ENCODE results near the gene KCTD3. TPM values are rescaled to one million over a fixed set of nuclear protein-coding genes. Genes with fewer than 3 reads are reported as not detected.

The KCTD3 gene
- total RNA-seq, 1 donor from 2014 or later = 46.3 TPM

DNA sequence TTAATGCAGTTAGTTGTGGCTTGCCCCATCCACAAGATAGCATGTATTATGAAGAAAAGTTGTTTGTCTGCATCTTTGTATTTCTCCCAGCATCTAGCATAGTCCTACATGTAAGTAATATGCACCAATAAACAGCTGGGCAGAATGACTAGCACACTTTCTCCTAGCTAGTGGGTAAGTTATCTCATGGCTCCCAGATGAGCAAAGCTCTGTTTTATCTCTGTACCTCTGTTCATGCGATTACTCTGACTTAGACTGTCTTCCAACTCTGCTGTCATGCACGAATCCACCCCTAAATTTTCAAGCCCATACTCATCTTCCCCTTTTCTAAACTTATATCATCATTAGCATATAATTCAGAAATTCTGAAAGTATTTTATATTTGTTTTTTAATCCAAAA lies 37.5 kb upstream of the KCTD3 start:
- TF ChIP-seq, protein P1, sequence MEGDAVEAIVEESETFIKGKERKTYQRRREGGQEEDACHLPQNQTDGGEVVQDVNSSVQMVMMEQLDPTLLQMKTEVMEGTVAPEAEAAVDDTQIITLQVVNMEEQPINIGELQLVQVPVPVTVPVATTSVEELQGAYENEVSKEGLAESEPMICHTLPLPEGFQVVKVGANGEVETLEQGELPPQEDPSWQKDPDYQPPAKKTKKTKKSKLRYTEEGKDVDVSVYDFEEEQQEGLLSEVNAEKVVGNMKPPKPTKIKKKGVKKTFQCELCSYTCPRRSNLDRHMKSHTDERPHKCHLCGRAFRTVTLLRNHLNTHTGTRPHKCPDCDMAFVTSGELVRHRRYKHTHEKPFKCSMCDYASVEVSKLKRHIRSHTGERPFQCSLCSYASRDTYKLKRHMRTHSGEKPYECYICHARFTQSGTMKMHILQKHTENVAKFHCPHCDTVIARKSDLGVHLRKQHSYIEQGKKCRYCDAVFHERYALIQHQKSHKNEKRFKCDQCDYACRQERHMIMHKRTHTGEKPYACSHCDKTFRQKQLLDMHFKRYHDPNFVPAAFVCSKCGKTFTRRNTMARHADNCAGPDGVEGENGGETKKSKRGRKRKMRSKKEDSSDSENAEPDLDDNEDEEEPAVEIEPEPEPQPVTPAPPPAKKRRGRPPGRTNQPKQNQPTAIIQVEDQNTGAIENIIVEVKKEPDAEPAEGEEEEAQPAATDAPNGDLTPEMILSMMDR (IDR thresholded peaks at IDR 0.05; ENCODE audit: partially characterized antibody, unreplicated experiment) = no peak
- DNase-seq = no peak
- H3K9me3 Mint-ChIP-seq (ENCODE audit: unreplicated experiment) = no peaks in the 10 kb centered on the region

DNA sequence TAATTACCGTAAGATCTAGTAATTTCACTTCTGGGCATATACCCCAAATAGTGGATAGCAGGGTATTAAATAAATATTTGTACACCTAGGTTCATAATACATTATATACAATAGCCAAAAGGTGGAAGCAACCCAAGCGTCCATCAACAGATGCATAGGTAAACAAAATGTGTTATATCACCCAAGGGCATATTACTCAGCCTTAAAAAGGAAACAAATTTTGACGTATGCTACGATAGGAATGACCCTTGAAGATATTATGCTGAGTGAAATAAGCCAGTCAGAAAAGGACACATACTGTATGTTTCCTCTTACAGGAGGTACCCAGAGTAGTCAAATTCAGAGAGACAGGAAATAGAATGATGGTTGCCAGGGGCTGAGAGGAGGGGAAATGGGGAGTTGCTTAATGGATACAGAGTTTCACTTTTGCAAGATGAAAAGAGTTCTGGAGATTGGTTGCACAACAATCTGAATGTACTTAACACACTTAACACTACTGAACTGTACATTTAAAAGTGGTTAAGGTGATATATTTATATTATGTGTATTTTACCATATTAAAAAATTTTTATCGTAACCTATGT lies 36.6 kb upstream of the KCTD3 start:
- Mint-ChIP-seq H3K4me3 (ENCODE audit: unreplicated experiment) (no peak overlapping the region), H3K27ac (ENCODE audit: unreplicated experiment) (no peak overlapping the region), H3K9me3 (ENCODE audit: unreplicated experiment) (peaks cover 2% of the 10 kb centered on the region), H3K36me3 (ENCODE audit: unreplicated experiment) (no peaks in the 10 kb centered on the region), H3K27me3 (ENCODE audit: unreplicated experiment) (no peaks in the 10 kb centered on the region), H3K4me1 (ENCODE audit: low read depth, unreplicated experiment) (no peaks in the 10 kb centered on the region)
- TF ChIP-seq, protein P1 (IDR thresholded peaks at IDR 0.05; ENCODE audit: partially characterized antibody, unreplicated experiment) = no peak
- no peak for DNase-seq

More for the DNA sequence above, 37.5 kb upstream of the KCTD3 start:
- no peaks in the 10 kb centered on the region for H3K4me1 Mint-ChIP-seq (ENCODE audit: low read depth, unreplicated experiment)
- H3K27me3 Mint-ChIP-seq (ENCODE audit: unreplicated experiment) = no peaks in the 10 kb centered on the region
- no peak overlapping the region for H3K27ac Mint-ChIP-seq (ENCODE audit: unreplicated experiment)
- no peak overlapping the region for H3K4me3 Mint-ChIP-seq (ENCODE audit: unreplicated experiment)
- no peaks in the 10 kb centered on the region for H3K36me3 Mint-ChIP-seq (ENCODE audit: unreplicated experiment)

DNA sequence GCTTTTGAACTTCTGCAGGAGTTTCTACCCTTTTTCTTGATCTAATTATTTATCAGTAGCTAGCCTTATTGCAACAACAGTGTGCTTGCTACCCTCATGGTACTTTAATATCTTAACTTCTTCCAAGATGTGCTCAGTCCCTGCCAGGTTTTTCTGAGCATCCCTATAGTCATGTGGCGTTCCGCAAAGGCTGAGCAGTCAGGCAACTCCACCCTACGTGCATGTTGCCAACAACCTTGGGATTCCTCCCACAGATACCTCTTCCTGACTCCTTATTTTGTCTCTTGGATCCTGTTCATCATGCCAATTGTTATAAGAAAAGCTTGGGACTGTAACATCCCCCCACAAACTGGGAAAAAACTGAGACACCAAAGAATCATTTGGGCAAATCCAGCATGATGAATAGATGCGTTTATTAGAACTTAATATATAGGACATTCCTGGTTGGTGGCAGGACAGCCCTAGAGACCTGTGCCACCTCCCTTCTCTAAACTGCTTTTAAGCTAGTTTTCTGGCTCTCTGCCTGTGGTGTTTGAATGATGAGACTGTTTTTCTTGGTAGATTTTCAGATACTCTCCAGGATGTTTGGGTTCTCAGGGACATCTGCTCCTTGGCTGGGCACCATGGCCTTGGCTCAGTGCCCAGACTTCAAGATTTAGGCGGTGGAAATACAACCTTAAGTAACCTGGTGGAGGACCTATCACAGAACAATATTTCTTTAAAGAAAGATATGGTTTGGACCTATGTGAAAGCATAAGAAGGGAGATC lies 27.1 kb upstream of the KCTD3 start:
- no peak for DNase-seq
- Mint-ChIP-seq H3K9me3 (ENCODE audit: unreplicated experiment) (peaks cover 2% of the 10 kb centered on the region), H3K4me1 (ENCODE audit: low read depth, unreplicated experiment) (no peaks in the 10 kb centered on the region), H3K27ac (ENCODE audit: unreplicated experiment) (no peak overlapping the region), H3K4me3 (ENCODE audit: unreplicated experiment) (no peak overlapping the region), H3K27me3 (ENCODE audit: unreplicated experiment) (no peaks in the 10 kb centered on the region), H3K36me3 (ENCODE audit: unreplicated experiment) (no peaks in the 10 kb centered on the region)
- TF ChIP-seq, protein P1 (IDR thresholded peaks at IDR 0.05; ENCODE audit: partially characterized antibody, unreplicated experiment) = no peak

DNA sequence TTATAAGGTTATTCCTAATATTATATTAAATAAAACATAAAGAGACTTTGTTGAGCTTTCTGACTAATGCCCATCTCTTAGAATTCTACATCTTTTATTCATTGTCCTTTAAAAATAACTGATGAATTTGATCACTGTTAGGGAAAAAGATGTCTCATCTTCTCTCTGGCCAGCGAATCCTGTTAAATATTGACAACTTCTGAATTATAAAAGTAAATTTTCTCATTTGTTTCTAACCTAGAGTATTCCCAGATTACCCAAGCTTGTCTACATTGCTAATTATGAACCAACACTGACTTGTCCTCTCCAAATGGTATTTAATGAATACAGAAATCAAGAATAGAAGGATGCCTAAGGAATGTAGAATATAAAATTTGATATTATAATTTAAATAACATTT lies 24.8 kb upstream of the KCTD3 start:
- Mint-ChIP-seq H3K36me3 (ENCODE audit: unreplicated experiment) (no peaks in the 10 kb centered on the region), H3K27ac (ENCODE audit: unreplicated experiment) (no peak overlapping the region), H3K27me3 (ENCODE audit: unreplicated experiment) (no peaks in the 10 kb centered on the region), H3K4me3 (ENCODE audit: unreplicated experiment) (no peak overlapping the region), H3K4me1 (ENCODE audit: low read depth, unreplicated experiment) (no peaks in the 10 kb centered on the region), H3K9me3 (ENCODE audit: unreplicated experiment) (no peaks in the 10 kb centered on the region)
- TF ChIP-seq, protein P1 (IDR thresholded peaks at IDR 0.05; ENCODE audit: partially characterized antibody, unreplicated experiment) = no peak
- DNase-seq = no peak

DNA sequence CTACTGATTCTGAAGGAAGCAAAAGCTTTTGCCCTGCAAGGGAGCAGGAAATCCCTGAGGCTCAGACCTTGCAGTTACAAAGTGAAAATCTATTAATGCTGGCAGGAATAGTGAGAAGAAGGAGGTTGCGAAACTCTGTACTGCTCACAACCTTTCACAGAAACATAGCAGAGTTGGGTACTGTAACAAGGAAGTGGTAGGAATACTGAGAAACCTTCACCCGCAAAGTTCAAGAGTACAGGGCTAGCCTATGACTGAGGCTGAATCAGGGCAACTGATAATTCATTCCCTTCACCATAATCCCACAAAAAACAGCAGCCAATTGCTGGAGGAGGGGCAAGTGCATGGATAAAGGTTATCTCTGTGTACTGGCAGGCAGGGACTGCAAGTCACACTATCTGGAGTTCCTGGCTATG lies 23.9 kb upstream of the KCTD3 start:
- Mint-ChIP-seq H3K27me3 (ENCODE audit: unreplicated experiment) (no peaks in the 10 kb centered on the region), H3K4me3 (ENCODE audit: unreplicated experiment) (no peak overlapping the region), H3K9me3 (ENCODE audit: unreplicated experiment) (no peaks in the 10 kb centered on the region), H3K36me3 (ENCODE audit: unreplicated experiment) (no peaks in the 10 kb centered on the region), H3K27ac (ENCODE audit: unreplicated experiment) (no peak overlapping the region), H3K4me1 (ENCODE audit: low read depth, unreplicated experiment) (no peaks in the 10 kb centered on the region)
- TF ChIP-seq, protein P1 (IDR thresholded peaks at IDR 0.05; ENCODE audit: partially characterized antibody, unreplicated experiment) = no peak
- DNase-seq = no peak
